Measurements from ENCODE around the gene MTF1. TPM values are rescaled to one million over a fixed set of nuclear protein-coding genes. Genes with fewer than 3 reads are reported as not detected.
A peak's percentile ranks its signal among the peaks of the same experiment; 100 is the strongest.

MTF1 gene
- polyA plus RNA-seq, 1 donor from 2014 or later, result 3.7 TPM

- H3K9me3 ChIP-seq (ENCODE audit: low read length), result no peaks in the 10 kb centered on the region
- H3K27me3 ChIP-seq (ENCODE audit: insufficient read depth, low read depth, low read length), result peaks cover 88% of the 10 kb centered on the region
- no peaks in the 10 kb centered on the region for H4K20me1 ChIP-seq (ENCODE audit: insufficient read depth)
- no peaks in the 10 kb centered on the region for H3K36me3 ChIP-seq (ENCODE audit: insufficient read depth, low read length)
- no peak overlapping the region for H3K4me2 ChIP-seq (ENCODE audit: low read length)
- H3K9me2 ChIP-seq (ENCODE audit: insufficient read depth, low read length), result no peaks in the 10 kb centered on the region
- no peaks in the 10 kb centered on the region for H3F3A ChIP-seq (ENCODE audit: insufficient read depth, low read length, poor library complexity, severe bottlenecking)
- no peak overlapping the region for H3K9ac ChIP-seq (ENCODE audit: low read length)
- no peak overlapping the region for H2AFZ ChIP-seq (ENCODE audit: low read depth, low read length)
- TF ChIP-seq RAD21 (conservative IDR thresholded peaks at IDR 0.05), result no peak
- no peak for TF ChIP-seq EP300 (conservative IDR thresholded peaks at IDR 0.05; ENCODE audit: poor library complexity, severe bottlenecking)
- TF ChIP-seq, protein P1, sequence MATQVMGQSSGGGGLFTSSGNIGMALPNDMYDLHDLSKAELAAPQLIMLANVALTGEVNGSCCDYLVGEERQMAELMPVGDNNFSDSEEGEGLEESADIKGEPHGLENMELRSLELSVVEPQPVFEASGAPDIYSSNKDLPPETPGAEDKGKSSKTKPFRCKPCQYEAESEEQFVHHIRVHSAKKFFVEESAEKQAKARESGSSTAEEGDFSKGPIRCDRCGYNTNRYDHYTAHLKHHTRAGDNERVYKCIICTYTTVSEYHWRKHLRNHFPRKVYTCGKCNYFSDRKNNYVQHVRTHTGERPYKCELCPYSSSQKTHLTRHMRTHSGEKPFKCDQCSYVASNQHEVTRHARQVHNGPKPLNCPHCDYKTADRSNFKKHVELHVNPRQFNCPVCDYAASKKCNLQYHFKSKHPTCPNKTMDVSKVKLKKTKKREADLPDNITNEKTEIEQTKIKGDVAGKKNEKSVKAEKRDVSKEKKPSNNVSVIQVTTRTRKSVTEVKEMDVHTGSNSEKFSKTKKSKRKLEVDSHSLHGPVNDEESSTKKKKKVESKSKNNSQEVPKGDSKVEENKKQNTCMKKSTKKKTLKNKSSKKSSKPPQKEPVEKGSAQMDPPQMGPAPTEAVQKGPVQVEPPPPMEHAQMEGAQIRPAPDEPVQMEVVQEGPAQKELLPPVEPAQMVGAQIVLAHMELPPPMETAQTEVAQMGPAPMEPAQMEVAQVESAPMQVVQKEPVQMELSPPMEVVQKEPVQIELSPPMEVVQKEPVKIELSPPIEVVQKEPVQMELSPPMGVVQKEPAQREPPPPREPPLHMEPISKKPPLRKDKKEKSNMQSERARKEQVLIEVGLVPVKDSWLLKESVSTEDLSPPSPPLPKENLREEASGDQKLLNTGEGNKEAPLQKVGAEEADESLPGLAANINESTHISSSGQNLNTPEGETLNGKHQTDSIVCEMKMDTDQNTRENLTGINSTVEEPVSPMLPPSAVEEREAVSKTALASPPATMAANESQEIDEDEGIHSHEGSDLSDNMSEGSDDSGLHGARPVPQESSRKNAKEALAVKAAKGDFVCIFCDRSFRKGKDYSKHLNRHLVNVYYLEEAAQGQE (IDR thresholded peaks at IDR 0.05; ENCODE audit: borderline replicate concordance), result no peak
- no peak for TF ChIP-seq TAF1 (IDR thresholded peaks at IDR 0.05; ENCODE audit: low read depth)
- TF ChIP-seq CTCF (IDR thresholded peaks at IDR 0.05; ENCODE audit: poor library complexity, severe bottlenecking), result no peak
- TF ChIP-seq EZH2 (IDR thresholded peaks at IDR 0.05; ENCODE audit: borderline replicate concordance, insufficient read depth, low read length, poor library complexity, severe bottlenecking), result no peak
- TF ChIP-seq POLR2AphosphoS5 (IDR thresholded peaks at IDR 0.05), result no peak
- no peak for TF ChIP-seq MXI1 (conservative IDR thresholded peaks at IDR 0.05; ENCODE audit: poor library complexity, severe bottlenecking)
- TF ChIP-seq SMC3 (conservative IDR thresholded peaks at IDR 0.05; ENCODE audit: poor library complexity), result no peak
- H3K4me3 ChIP-seq (ENCODE audit: low read length), result peak overlapping the region; percentile 87
- no peaks in the 10 kb centered on the region for H3K79me2 ChIP-seq (replicated peaks; ENCODE audit: insufficient read depth, low read length)
- H3K27ac ChIP-seq (ENCODE audit: low read length), result no peak overlapping the region
These were observed 96.9 kb downstream of the MTF1 start for GRCh38 chr1:37762516-37762915.

- no peaks in the 10 kb centered on the region for H3K9me3 ChIP-seq (ENCODE audit: low read length)
- H3K27me3 ChIP-seq (ENCODE audit: insufficient read depth, low read depth, low read length), result peaks cover 88% of the 10 kb centered on the region
- TF ChIP-seq CTCF (IDR thresholded peaks at IDR 0.05; ENCODE audit: poor library complexity, severe bottlenecking) (no peak), RAD21 (conservative IDR thresholded peaks at IDR 0.05) (no peak), EP300 (conservative IDR thresholded peaks at IDR 0.05; ENCODE audit: poor library complexity, severe bottlenecking) (no peak), POLR2AphosphoS5 (IDR thresholded peaks at IDR 0.05) (no peak), TAF1 (IDR thresholded peaks at IDR 0.05; ENCODE audit: low read depth) (no peak), EZH2 (IDR thresholded peaks at IDR 0.05; ENCODE audit: borderline replicate concordance, insufficient read depth, low read length, poor library complexity, severe bottlenecking) (no peak), SMC3 (conservative IDR thresholded peaks at IDR 0.05; ENCODE audit: poor library complexity) (no peak), MXI1 (conservative IDR thresholded peaks at IDR 0.05; ENCODE audit: poor library complexity, severe bottlenecking) (no peak)
- TF ChIP-seq, protein P1 (IDR thresholded peaks at IDR 0.05; ENCODE audit: borderline replicate concordance), result no peak
- no peak overlapping the region for H3K4me3 ChIP-seq (ENCODE audit: low read length)
- no peaks in the 10 kb centered on the region for H3K36me3 ChIP-seq (ENCODE audit: insufficient read depth, low read length)
- H3K79me2 ChIP-seq (replicated peaks; ENCODE audit: insufficient read depth, low read length), result no peaks in the 10 kb centered on the region
- no peak overlapping the region for H2AFZ ChIP-seq (ENCODE audit: low read depth, low read length)
- no peak overlapping the region for H3K4me2 ChIP-seq (ENCODE audit: low read length)
- H3K9ac ChIP-seq (ENCODE audit: low read length), result no peak overlapping the region
- no peak overlapping the region for H3K27ac ChIP-seq (ENCODE audit: low read length)
- no peaks in the 10 kb centered on the region for H4K20me1 ChIP-seq (ENCODE audit: insufficient read depth)
- no peaks in the 10 kb centered on the region for H3K9me2 ChIP-seq (ENCODE audit: insufficient read depth, low read length)
- no peaks in the 10 kb centered on the region for H3F3A ChIP-seq (ENCODE audit: insufficient read depth, low read length, poor library complexity, severe bottlenecking)
These were observed 97.8 kb downstream of the MTF1 start for GRCh38 chr1:37761416-37762095.

Measured in neural cell (in vitro differentiated cells).